Mononuclear cell (primary cell): Measurements from ENCODE around the gene MUC5B. TPM values are rescaled to one million over a fixed set of nuclear protein-coding genes. Genes with fewer than 3 reads are reported as not detected.
"Not testable (repeated sequence)": the region's sequence is repeated elsewhere in the genome, so short reads cannot be mapped to it uniquely, and the experiment has no call there.

Source experiments
- H3K27me3 ChIP-seq: 2 replicates; pipeline ENCODE4 v1.6.0; 2011; ENCODE audit warnings: low read length, control low read depth; ENCODE audit not compliant: insufficient read depth
- H3K4me1 ChIP-seq: 2 replicates; pipeline ENCODE4 v1.5.1; 2011; ENCODE audit warnings: mild to moderate bottlenecking, low read length, control low read depth; ENCODE audit not compliant: insufficient read depth
- H3K4me3 ChIP-seq: 2 replicates; pipeline ENCODE4 v1.5.1; 2011; ENCODE audit warnings: mild to moderate bottlenecking, low read length, moderate library complexity
- H3K9me3 ChIP-seq: 2 replicates; pipeline ENCODE4 v1.5.1; 2011; ENCODE audit warnings: low read depth, mild to moderate bottlenecking, control low read depth, low read length
- total RNA-seq: library from RNA; depleted of rRNA; stranded (reverse); fragments of >200 nt; gene quantifications from one replicate; pipeline ENCODE4 v1.2.3, GENCODE V29; 2012

MUC5B gene
- total RNA-seq, 1 donor: under 0.01 TPM

GRCh38 chr11:1237128-1237580 lies 14.3 kb downstream of the MUC5B start:
- Histone ChIP-seq H3K27me3 (no peaks in the 10 kb centered on the region), H3K4me1 (no peaks in the 10 kb centered on the region), H3K9me3 (no peaks in the 10 kb centered on the region), H3K4me3 (no peak overlapping the region)

DNA sequence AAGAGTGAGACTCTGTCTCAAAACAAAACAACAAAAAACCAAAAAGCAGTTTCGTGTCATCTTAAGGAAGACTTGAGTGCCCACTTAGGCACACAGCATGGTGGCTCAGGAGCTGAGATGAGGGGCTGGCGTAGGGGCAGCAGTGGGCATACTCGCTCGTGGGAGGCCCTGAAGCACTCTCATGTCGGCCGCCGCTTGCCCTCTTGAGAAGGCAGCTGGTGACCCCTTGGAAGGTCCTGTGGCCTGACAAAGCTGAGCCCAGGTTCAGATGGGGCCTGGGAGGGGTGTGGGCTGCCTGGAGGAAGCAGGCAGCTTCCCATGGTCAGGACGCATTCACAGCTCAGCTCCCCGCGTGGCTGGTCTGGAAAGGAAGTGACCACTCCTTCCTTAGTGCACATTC lies 15.0 kb downstream of the MUC5B start:
- Histone ChIP-seq H3K9me3 (no peaks in the 10 kb centered on the region), H3K4me1 (no peaks in the 10 kb centered on the region), H3K27me3 (no peaks in the 10 kb centered on the region), H3K4me3 (no peak overlapping the region)

DNA sequence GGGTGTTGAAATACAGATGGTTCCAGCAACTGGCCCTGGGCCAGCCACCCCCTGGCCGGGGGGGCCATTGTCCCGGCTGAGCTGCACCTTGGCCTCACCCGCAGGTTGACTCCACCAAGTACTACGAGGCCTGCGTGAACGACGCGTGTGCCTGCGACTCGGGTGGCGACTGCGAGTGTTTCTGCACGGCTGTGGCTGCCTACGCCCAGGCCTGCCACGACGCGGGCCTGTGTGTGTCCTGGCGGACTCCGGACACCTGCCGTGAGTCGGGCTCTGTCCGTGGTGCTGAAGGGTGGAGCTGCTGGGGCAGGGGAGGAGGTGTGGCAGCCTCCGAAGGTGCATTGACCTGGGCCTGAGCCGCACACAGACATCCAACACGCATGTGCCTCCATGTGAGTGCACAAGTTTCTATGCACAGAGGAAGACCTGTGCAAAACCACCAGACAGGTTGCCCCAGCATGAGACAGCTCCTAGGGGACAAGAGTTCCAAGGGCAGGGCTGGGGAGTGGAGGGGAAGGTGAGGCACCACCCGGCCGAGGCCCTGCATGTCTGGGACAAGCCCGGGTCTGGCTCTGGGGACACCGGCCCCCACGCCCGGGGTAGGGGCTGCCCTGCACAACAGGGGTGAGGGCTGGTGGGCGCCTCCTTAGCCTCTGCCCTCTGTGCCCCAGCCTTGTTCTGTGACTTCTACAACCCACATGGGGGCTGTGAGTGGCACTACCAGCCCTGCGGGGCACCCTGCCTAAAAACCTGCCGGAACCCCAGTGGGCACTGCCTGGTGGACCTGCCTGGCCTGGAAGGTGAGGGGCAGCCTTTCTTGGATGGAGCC lies 16.1 kb downstream of the MUC5B start:
- no peaks in the 10 kb centered on the region for H3K4me1 ChIP-seq
- no peak overlapping the region for H3K4me3 ChIP-seq
- H3K27me3 ChIP-seq: no peaks in the 10 kb centered on the region
- no peaks in the 10 kb centered on the region for H3K9me3 ChIP-seq

- Histone ChIP-seq H3K4me3 (no peak overlapping the region), H3K9me3 (no peaks in the 10 kb centered on the region), H3K27me3 (no peaks in the 10 kb centered on the region), H3K4me1 (no peaks in the 10 kb centered on the region)
These were observed 16.8 kb downstream of the MUC5B start for GRCh38 chr11:1239596-1240205.

- H3K4me3 ChIP-seq: no peak overlapping the region
- no peaks in the 10 kb centered on the region for H3K9me3 ChIP-seq
- H3K27me3 ChIP-seq: no peaks in the 10 kb centered on the region
These were observed 17.9 kb downstream of the MUC5B start for GRCh38 chr11:1240771-1241170.

DNA sequence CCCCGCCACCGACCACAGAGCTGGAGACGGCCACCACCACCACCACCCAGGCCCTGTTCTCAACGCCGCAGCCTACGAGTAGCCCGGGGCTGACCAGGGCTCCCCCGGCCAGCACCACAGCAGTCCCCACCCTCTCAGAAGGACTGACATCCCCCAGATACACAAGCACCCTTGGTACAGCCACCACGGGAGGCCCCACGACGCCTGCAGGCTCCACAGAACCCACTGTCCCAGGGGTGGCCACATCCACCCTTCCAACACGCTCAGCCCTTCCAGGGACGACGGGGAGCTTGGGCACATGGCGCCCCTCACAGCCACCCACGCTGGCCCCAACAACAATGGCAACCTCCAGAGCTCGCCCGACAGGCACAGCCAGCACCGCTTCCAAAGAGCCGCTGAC lies 18.8 kb downstream of the MUC5B start:
- no peaks in the 10 kb centered on the region for H3K9me3 ChIP-seq
- no peaks in the 10 kb centered on the region for H3K4me1 ChIP-seq
- H3K27me3 ChIP-seq: no peaks in the 10 kb centered on the region
- H3K4me3 ChIP-seq: no peak overlapping the region

More at GRCh38 chr11:1240771-1241170, 17.9 kb downstream of the MUC5B start:
- H3K4me1 ChIP-seq: no peaks in the 10 kb centered on the region

GRCh38 chr11:1242289-1242688 lies 19.4 kb downstream of the MUC5B start:
- Histone ChIP-seq H3K4me3 (no peak overlapping the region), H3K27me3 (no peaks in the 10 kb centered on the region), H3K4me1 (no peaks in the 10 kb centered on the region), H3K9me3 (no peaks in the 10 kb centered on the region)

DNA sequence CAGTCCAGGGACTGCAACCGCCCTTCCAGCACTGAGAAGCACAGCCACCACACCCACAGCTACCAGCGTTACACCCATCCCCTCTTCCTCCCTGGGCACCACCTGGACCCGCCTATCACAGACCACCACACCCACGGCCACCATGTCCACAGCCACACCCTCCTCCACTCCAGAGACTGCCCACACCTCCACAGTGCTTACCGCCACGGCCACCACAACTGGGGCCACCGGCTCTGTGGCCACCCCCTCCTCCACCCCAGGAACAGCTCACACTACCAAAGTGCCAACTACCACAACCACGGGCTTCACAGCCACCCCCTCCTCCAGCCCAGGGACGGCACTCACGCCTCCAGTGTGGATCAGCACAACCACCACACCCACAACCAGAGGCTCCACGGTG lies 19.9 kb downstream of the MUC5B start:
- not testable (repeated sequence) for H3K9me3 ChIP-seq

GRCh38 chr11:1243521-1243920 lies 20.7 kb downstream of the MUC5B start:
- not testable (repeated sequence) for H3K4me1 ChIP-seq, H3K4me3 ChIP-seq, H3K27me3 ChIP-seq, H3K9me3 ChIP-seq

More for the DNA sequence above, 19.9 kb downstream of the MUC5B start:
- H3K27me3 ChIP-seq, H3K4me1 ChIP-seq, H3K4me3 ChIP-seq: not testable (repeated sequence)

DNA sequence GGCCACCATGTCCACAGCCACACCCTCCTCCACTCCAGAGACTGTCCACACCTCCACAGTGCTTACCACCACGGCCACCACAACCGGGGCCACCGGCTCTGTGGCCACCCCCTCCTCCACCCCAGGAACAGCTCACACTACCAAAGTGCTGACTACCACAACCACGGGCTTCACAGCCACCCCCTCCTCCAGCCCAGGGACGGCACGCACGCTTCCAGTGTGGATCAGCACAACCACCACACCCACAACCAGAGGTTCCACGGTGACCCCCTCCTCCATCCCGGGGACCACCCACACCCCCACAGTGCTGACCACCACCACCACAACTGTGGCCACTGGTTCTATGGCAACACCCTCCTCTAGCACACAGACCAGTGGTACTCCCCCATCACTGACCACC lies 21.7 kb downstream of the MUC5B start:
- not testable (repeated sequence) for H3K9me3 ChIP-seq, H3K4me3 ChIP-seq, H3K27me3 ChIP-seq, H3K4me1 ChIP-seq

- not testable (repeated sequence) for H3K9me3 ChIP-seq, H3K4me1 ChIP-seq, H3K27me3 ChIP-seq, H3K4me3 ChIP-seq
These were observed 22.9 kb downstream of the MUC5B start for GRCh38 chr11:1245717-1246116.

GRCh38 chr11:1246301-1246700 lies 23.4 kb downstream of the MUC5B start:
- not testable (repeated sequence) for H3K4me1 ChIP-seq, H3K4me3 ChIP-seq, H3K9me3 ChIP-seq, H3K27me3 ChIP-seq

- H3K27me3 ChIP-seq, H3K4me1 ChIP-seq, H3K9me3 ChIP-seq, H3K4me3 ChIP-seq: not testable (repeated sequence)
These were observed 24.2 kb downstream of the MUC5B start for GRCh38 chr11:1247026-1247425.

DNA sequence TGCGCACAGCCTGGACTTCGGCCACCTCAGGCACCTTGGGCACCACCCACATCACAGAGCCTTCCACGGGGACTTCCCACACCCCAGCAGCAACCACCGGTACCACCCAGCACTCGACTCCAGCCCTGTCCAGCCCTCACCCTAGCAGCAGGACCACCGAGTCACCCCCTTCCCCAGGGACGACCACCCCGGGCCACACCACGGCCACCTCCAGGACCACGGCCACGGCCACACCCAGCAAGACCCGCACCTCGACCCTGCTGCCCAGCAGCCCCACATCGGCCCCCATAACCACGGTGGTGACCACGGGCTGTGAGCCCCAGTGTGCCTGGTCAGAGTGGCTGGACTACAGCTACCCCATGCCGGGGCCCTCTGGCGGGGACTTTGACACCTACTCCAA lies 26.1 kb downstream of the MUC5B start:
- not testable (repeated sequence) for H3K9me3 ChIP-seq, H3K4me3 ChIP-seq, H3K4me1 ChIP-seq, H3K27me3 ChIP-seq

DNA sequence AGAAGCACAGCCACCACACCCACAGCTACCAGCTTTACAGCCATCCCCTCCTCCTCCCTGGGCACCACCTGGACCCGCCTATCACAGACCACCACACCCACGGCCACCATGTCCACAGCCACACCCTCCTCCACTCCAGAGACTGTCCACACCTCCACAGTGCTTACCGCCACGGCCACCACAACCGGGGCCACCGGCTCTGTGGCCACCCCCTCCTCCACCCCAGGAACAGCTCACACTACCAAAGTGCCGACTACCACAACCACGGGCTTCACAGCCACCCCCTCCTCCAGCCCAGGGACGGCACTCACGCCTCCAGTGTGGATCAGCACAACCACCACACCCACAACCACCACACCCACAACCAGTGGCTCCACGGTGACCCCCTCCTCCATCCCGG lies 27.5 kb downstream of the MUC5B start:
- not testable (repeated sequence) for H3K27me3 ChIP-seq, H3K9me3 ChIP-seq, H3K4me3 ChIP-seq, H3K4me1 ChIP-seq

- H3K4me3 ChIP-seq: no peak overlapping the region
- H3K4me1 ChIP-seq: no peaks in the 10 kb centered on the region
- H3K9me3 ChIP-seq: no peaks in the 10 kb centered on the region
- no peaks in the 10 kb centered on the region for H3K27me3 ChIP-seq
These were observed 28.4 kb downstream of the MUC5B start for GRCh38 chr11:1251236-1251770.
